HEK293T (cell line): ENCODE data around the gene ANO6.
A peak's percentile ranks its signal among the peaks of the same experiment; 100 is the strongest.
"Not testable (repeated sequence)": the region's sequence is repeated elsewhere in the genome, so short reads cannot be mapped to it uniquely, and the experiment has no call there.

Experiments used
- CTCF ChIA-PET: fragments of 350-600 bp; formaldehyde crosslinking; extraction: SDS; loops from one replicate; lab custom pipeline; 2021; ENCODE audit warnings: antibody characterized with exemption, inconsistent platforms; lab: Yijun Ruan, JAX
- POLR2A ChIA-PET: fragments of 350-600 bp; formaldehyde crosslinking; extraction: SDS; loops from one replicate; lab custom pipeline; 2020; ENCODE audit warnings: antibody characterized with exemption, inconsistent platforms; lab: Yijun Ruan, JAX
- DNase-seq: peaks from one replicate; pipeline ENCODE4 v3.0.0; 2012; ENCODE audit warnings: mixed read lengths; ENCODE audit errors: extremely low spot score
- ARNT ChIP-seq: fragments of 450-650 bp; IDR thresholded peaks from 2 replicates; pipeline ENCODE4 v1.6.1; 2017; ENCODE audit warnings: mild to moderate bottlenecking
- BHLHE40 ChIP-seq: fragments of 450-650 bp; IDR thresholded peaks from 2 replicates; pipeline ENCODE4 v1.6.1; 2016; ENCODE audit warnings: mild to moderate bottlenecking, moderate library complexity, borderline replicate concordance
- CTBP1 ChIP-seq: fragments of 450-650 bp; IDR thresholded peaks from 2 replicates; pipeline ENCODE4 v1.6.1; 2016; ENCODE audit warnings: borderline replicate concordance
- ELF4 ChIP-seq: fragments of 450-650 bp; IDR thresholded peaks from 2 replicates; pipeline ENCODE4 v1.6.1; 2017; ENCODE audit warnings: antibody characterized with exemption
- FOXA1 ChIP-seq: fragments of 450-650 bp; IDR thresholded peaks from 2 replicates; pipeline ENCODE4 v1.6.1; 2016; ENCODE audit warnings: mild to moderate bottlenecking
- FOXK2 ChIP-seq: fragments of 450-650 bp; IDR thresholded peaks from 2 replicates; pipeline ENCODE4 v1.6.1; 2016; ENCODE audit warnings: mild to moderate bottlenecking
- FOXM1 ChIP-seq: fragments of 450-650 bp; IDR thresholded peaks from 2 replicates; pipeline ENCODE4 v1.6.1; 2017; ENCODE audit warnings: mild to moderate bottlenecking, borderline replicate concordance
- HDGF ChIP-seq: fragments of 450-650 bp; IDR thresholded peaks from 2 replicates; pipeline ENCODE4 v1.6.1; 2017; ENCODE audit warnings: antibody characterized with exemption, borderline replicate concordance
- L3MBTL2 ChIP-seq: fragments of 450-650 bp; conservative IDR thresholded peaks from 2 replicates; pipeline ENCODE4 v1.6.1; 2016; ENCODE audit warnings: mild to moderate bottlenecking
- LEF1 ChIP-seq: fragments of 450-650 bp; IDR thresholded peaks from 2 replicates; pipeline ENCODE4 v1.6.1; 2017; ENCODE audit warnings: mild to moderate bottlenecking, borderline replicate concordance
- NFRKB ChIP-seq: fragments of 450-650 bp; IDR thresholded peaks from 2 replicates; pipeline ENCODE4 v1.6.1; 2016; ENCODE audit warnings: mild to moderate bottlenecking, moderate library complexity
- PKNOX1 ChIP-seq: fragments of 450-650 bp; IDR thresholded peaks from 2 replicates; pipeline ENCODE4 v1.6.1; 2016
- SP1 ChIP-seq: fragments of 450-650 bp; IDR thresholded peaks from 2 replicates; pipeline ENCODE4 v1.6.1; 2017
- SUZ12 ChIP-seq: fragments of 450-650 bp; IDR thresholded peaks from 2 replicates; pipeline ENCODE4 v1.6.1; 2016; ENCODE audit warnings: mild to moderate bottlenecking
- TARDBP ChIP-seq: fragments of 450-650 bp; IDR thresholded peaks from 2 replicates; pipeline ENCODE4 v1.6.1; 2016
- ZNF384 ChIP-seq: fragments of 450-650 bp; IDR thresholded peaks from 2 replicates; pipeline ENCODE4 v1.6.1; 2016

ANO6 gene

GRCh38 chr12:45215419-45216229 is at the start of gene ANO6:
TSS of gene ANO6 (plus strand) at chr12:45216095. CDS start at chr12:45216322, 227 bp downstream.
- ChIA-PET POLR2A (interaction anchor here (0.6 to 1.3 kb wide), 9 partner anchors 17 to 514 kb away, joined by 3 to 7 read pairs (median 3); partner anchors contain the start of gene ARID2), CTCF (interaction anchor here (0.6 to 1.2 kb wide), 3 partner anchors 10 to 1402 kb away, joined by 3 to 4 read pairs (median 3); no protein-coding TSS in a partner anchor)
- TF ChIP-seq SUZ12: no peak
- TF ChIP-seq SP1: no peak
- no peak for TF ChIP-seq BHLHE40
- no peak for TF ChIP-seq NFRKB
- TF ChIP-seq TARDBP: peak; percentile 75
- no peak for TF ChIP-seq FOXK2
- TF ChIP-seq ELF4: peak; percentile 46; the same call in 1 of the 2 replicates
- TF ChIP-seq FOXA1: no peak
- peak; percentile 84 for TF ChIP-seq PKNOX1
- TF ChIP-seq LEF1: no peak
- no peak for TF ChIP-seq CTBP1
- TF ChIP-seq ARNT: no peak
- TF ChIP-seq ZNF384: no peak
- no peak for TF ChIP-seq FOXM1
- TF ChIP-seq L3MBTL2: peak; percentile 83
- TF ChIP-seq HDGF: no peak
- DNase-seq: peak; percentile 84

- no peak for TF ChIP-seq NFRKB
- CTCF ChIA-PET: no interaction called here
- POLR2A ChIA-PET: no interaction called here
- DNase-seq: no peak
Measured at GRCh38 chr12:45168976-45169375, 46.9 kb upstream of the ANO6 start.

- DNase-seq: peak; percentile 72
- TF ChIP-seq PKNOX1: no peak
- TF ChIP-seq LEF1: no peak
- no peak for TF ChIP-seq BHLHE40
- no peak for TF ChIP-seq TARDBP
- TF ChIP-seq L3MBTL2: no peak
- TF ChIP-seq FOXA1: no peak
- TF ChIP-seq CTBP1: no peak
- no peak for TF ChIP-seq ELF4
- no peak for TF ChIP-seq FOXK2
- TF ChIP-seq SUZ12: no peak
- no peak for TF ChIP-seq FOXM1
- no peak for TF ChIP-seq ZNF384
- TF ChIP-seq NFRKB: no peak
- no peak for TF ChIP-seq ARNT
- TF ChIP-seq HDGF: no peak
- no peak for TF ChIP-seq SP1
- POLR2A ChIA-PET: no interaction called here
- CTCF ChIA-PET: interaction anchor here (0.7 to 1.6 kb wide), 5 partner anchors 9 to 382 kb away, joined by 3 to 5 read pairs (median 4); no protein-coding TSS in a partner anchor
Measured at GRCh38 chr12:45170456-45171042, 45.3 kb upstream of the ANO6 start.

- CTCF ChIA-PET, POLR2A ChIA-PET, DNase-seq: not testable (repeated sequence)
Measured at GRCh38 chr12:45173293-45173692, 42.6 kb upstream of the ANO6 start.

- ChIA-PET CTCF (no interaction called here), POLR2A (interaction anchor here (0.7 kb wide), 1 partner anchor 17 kb away, joined by 4 read pairs; no protein-coding TSS in a partner anchor)
- no peak for TF ChIP-seq FOXM1
- no peak for TF ChIP-seq SP1
- TF ChIP-seq SUZ12: no peak
- no peak for TF ChIP-seq FOXK2
- no peak for TF ChIP-seq BHLHE40
- TF ChIP-seq PKNOX1: no peak
- no peak for TF ChIP-seq ARNT
- no peak for TF ChIP-seq FOXA1
- TF ChIP-seq CTBP1: no peak
- DNase-seq: no peak
Measured at GRCh38 chr12:45174595-45174994, 41.3 kb upstream of the ANO6 start.

- TF ChIP-seq TARDBP (no peak), HDGF (no peak), LEF1 (no peak), NFRKB (no peak), SP1 (no peak), ZNF384 (no peak), BHLHE40 (no peak), PKNOX1 (no peak), ELF4 (no peak), FOXA1 (no peak), FOXM1 (no peak), L3MBTL2 (no peak), SUZ12 (no peak), CTBP1 (no peak), FOXK2 (no peak), ARNT (no peak)
- POLR2A ChIA-PET: no interaction called here
- no peak for DNase-seq
- CTCF ChIA-PET: no interaction called here
Measured at GRCh38 chr12:45178771-45179170, 37.1 kb upstream of the ANO6 start.
